GF-D8 (cell line): ENCODE results near the gene PLEKHA7.
"Not testable (repeated sequence)": the region's sequence is repeated elsewhere in the genome, so short reads cannot be mapped to it uniquely, and the experiment has no call there.

Experiments
- DNase-seq: peaks from one replicate; lab custom pipeline; 2025; lab: John Stamatoyannopoulos, UW

The PLEKHA7 gene

GRCh38 chr11:17005646-17006045 is 8.6 kb downstream of the PLEKHA7 start:
- no peak for DNase-seq

GRCh38 chr11:17004486-17005148 is 9.6 kb downstream of the PLEKHA7 start:
- DNase-seq, result no peak

GRCh38 chr11:17003426-17003825 is 10.8 kb downstream of the PLEKHA7 start:
- DNase-seq, result no peak

DNA sequence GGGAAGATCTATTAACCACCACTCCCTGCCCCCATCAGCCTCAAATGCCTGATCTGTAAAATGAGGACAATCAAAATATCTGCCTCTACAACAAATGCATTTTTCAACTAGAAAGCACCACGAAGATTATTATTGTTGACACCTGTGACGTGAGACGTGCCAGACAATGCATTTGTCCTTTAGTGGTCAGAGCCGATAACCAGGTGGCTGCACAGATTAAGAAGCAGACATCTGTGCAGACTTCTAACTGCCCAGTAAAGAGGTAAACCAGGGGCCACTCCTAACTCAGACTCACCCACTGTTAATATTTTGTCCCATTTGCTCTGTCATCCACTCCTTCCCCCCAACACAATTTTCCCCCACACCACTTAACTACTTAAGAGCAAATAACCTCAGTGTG is 11.7 kb downstream of the PLEKHA7 start:
- no peak for DNase-seq

- no peak for DNase-seq
Observed at GRCh38 chr11:17001806-17002205, 12.4 kb downstream of the PLEKHA7 start.

DNA sequence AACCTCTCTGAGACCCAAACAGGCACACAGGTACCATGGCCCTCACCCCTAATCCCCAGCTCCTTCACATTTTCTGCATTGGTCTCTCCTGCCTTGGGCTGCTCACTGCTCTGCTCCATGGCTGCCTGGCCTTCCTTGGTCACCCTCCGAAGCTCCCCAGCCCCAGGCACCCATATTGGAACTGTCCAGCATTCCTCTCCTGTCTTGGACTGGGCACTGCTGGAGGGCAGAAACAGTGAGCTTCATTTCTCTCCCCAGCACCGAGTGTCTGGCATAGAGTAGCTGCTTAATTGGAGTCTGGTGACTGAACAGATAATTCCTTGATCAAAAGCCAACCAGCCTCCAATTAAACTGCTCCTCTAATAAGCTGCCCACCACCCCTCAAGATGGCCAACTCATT is 13.2 kb downstream of the PLEKHA7 start:
- DNase-seq, result no peak

DNA sequence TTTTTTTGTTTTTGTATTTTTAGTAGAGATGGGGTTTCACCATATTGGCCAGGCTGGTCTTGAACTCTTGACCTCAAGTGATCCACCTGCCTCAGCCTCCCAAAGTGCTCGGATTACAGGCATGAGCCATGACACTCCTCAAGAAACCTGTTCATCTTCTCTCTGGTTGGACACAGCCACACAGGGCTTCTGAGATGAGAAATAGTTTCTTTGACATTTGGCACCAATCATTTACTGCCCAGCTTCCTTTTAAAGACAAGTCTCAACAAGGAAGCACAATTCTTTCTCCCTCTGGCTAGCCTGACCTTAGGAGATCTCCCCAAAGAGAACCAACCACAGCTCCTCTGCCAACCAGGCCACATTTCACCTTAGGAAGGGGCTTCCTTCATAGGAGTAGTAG is 14.0 kb downstream of the PLEKHA7 start:
- DNase-seq, result not testable (repeated sequence)

- no peak for DNase-seq
Observed at GRCh38 chr11:16999116-16999515, 15.1 kb downstream of the PLEKHA7 start.

- DNase-seq, result no peak
Observed at GRCh38 chr11:16997624-16998023, 16.6 kb downstream of the PLEKHA7 start.

DNA sequence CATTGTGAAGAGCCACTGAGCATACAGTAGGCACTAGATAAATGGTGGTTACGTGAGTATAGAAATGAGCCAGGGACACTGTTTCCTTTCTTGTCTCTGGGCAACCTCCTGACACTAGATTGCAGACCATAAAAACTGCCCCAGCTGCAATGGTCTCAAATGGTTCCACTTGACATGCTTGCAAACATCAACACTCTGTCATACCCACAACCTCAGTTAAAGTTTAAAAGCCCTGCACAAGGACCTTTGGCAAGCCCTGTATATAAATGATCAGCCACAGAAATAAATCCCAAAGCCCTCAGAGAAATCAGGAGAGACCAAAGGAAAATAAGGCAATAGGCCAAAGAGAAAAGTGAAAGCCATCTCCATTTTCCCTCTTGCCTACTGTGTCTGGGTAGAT is 20.7 kb downstream of the PLEKHA7 start:
- DNase-seq, result no peak

- no peak for DNase-seq
Observed at GRCh38 chr11:16992846-16993245, 21.4 kb downstream of the PLEKHA7 start.

DNA sequence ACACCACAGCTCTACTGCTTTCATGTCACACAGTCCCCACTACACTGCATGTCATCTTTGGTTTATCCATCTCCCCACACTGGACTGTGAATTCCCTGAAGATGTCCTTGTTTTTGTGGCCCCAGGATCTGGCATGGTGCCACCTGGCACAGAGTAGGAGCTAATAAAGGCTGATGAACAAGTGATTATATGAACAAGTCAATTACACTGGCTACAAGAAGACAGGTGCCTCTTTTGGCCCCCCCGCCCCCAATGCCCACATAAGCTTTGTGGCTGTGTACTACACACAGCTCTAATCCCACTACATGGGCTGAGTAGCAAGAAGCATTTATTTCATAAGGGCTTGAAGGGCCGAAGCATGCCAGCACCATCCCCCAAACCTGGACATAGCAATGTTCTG is 24.7 kb downstream of the PLEKHA7 start:
- DNase-seq, result no peak

DNA sequence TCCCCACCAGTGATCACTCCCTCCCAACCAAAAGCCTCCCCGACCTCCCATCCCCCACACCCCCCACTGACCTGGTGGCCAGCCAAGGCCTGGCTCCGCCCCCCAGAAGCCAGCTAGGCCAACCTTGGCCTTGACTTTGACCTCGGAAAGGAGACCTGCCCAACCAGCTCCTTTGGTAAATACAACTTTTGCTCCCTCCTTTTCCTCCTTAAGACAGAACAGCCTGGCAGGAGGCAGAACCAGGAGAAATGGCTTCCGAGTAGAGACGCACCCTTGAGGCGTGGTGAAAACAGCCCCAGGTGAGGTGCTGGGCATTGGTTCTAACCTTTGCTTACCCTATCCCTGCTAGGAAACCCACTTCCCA is 27.0 kb downstream of the PLEKHA7 start:
- no peak for DNase-seq

DNA sequence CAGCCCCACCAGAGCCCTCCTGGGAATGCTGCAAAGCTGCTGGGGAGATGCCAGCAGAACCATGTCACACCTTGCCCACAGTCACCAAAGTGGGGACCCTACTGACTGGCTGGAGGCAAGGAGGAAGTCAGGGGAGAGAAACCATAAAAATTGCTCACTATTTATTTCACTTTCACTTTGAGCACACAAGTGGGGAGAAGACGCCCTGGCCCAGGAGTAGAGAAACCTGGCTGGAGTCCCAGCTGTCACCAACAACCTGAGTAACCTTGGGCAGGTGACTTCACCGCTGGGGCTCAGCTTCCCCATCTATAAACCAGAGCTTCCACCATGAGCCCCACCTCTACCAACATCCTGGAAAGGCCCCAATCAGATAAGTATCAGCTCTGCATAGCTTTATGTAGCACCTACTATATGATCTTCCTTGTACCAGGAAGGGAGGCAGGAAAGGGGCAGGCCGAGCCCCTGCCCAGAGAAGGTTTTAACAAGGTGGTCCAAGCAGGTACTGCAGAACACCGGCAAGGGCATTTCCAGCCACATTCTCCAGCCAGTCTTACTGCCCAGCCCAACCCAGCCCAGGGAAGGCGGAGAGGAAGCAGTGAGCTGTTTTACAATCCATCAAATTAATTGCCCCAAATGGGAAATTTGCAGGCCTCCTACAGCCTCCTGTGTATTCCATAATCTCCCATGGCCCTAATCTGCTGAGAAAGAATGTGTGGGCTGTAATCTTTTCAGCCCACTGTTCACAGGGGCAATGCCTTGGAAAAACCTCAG is 27.6 kb downstream of the PLEKHA7 start:
- DNase-seq, result no peak

DNA sequence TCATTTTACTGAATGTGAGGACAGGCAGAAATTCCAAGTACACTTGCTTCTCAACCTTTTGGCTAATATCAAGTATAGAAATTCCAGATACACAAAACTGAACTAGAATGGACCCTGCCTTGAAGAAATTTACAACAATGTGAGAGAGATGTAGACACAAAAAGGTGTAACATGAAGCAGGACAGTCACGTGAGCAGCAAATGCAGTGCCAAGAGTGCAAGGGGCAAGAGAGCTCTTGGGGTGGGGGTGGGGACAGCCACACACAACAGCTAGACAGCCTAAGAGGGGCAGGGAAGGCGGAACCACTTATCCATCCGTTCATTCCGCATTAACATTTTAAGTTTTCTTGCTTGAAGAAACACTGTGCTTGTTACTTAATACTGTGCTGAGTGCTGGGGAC is 28.9 kb downstream of the PLEKHA7 start:
- DNase-seq, result no peak

GRCh38 chr11:16984229-16984628 is 30.0 kb downstream of the PLEKHA7 start:
- no peak for DNase-seq

DNA sequence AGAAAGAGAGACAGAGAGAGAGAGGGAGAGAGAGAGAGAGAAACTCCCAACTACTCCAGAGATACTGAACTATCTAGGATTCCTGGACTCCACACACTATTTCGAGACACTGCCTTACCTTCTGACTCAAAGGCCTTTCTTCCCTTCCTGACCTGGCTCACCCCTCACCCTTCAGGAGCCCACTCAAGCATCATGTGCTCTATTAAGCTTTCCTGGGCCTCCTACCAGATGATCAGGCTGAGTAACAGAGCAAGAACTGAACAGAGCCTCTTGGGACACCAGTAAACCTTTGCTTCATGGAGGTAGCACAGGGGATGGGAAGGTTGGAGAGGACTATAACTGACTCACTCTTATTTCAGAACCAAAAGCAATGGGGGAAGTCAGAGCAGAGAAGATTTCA is 31.4 kb downstream of the PLEKHA7 start:
- no peak for DNase-seq

DNA sequence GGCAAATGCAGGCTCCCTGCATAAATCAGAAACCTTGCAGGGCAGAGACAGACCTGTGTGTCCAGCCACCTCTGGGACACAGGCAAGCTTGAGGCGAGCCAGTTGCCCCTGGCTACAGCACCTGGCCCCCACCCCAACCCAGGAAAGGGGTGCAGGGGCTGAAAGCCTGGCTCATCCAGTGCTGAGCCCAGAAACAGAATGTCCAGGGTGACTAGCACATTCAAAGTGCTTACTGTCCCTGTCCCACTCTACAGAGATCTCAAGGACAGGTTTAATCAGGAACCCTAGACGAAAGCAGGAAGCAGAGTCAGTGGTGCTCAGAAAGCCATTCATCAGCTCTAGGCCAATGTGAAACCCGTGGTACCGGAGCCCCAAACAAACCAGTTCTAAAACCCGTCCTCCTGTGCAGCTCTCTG is 31.9 kb downstream of the PLEKHA7 start:
- no peak for DNase-seq

- DNase-seq, result no peak
Observed at GRCh38 chr11:16981651-16982194, 32.5 kb downstream of the PLEKHA7 start.

DNA sequence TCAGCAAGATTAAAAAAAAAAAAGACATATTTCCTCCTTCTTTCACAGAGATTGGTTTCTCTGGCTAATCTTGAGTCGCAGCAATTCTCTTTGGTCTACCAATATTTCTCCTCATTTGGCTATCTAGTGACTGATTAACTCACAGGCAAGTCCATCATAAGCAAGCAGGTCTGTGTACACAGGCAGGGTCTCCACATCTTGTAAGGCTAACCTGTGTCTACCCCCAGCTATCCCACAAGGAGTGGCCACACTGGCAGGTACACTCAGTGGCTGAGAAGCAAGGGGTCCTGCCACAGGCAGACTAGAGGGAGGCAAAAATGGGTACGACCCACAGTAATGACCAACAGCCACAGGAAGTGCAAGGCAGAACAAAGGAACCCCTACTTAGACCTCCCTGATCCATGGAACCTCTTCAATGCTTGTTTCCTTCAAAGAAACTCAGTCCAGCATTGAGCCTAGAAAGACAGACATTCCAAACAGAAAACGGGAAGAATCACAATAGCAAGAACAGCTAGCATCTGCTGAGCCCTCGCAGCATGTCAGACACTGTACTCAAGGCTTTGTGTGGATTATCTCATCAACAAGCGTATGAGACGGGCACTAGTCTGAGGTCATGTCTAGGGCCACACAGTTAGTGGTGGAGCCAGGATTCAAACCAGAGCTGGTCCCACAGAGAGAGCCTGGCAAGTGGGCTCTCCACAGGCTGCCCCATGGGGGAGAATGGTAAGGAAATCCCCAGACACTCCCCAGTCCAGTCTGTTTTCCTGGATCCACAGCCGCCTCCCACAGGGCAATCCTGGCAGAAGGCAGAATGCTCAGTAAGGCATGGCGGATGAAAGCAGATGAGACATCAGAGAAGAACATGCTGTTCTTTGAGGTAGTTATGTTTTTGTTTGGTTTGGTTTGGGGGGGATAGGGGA is 34.3 kb downstream of the PLEKHA7 start:
- DNase-seq, result no peak

- no peak for DNase-seq
Observed at GRCh38 chr11:16977994-16978315, 36.3 kb downstream of the PLEKHA7 start.

- DNase-seq, result no peak
Observed at GRCh38 chr11:16977136-16977993, 36.8 kb downstream of the PLEKHA7 start.
